GM23248 (cell line): Measurements from ENCODE around the gene KDM2B. TPM values are rescaled to one million over a fixed set of nuclear protein-coding genes. Genes with fewer than 3 reads are reported as not detected.

ENCODE experiments used
- DNase-seq: peaks from one replicate; pipeline ENCODE4 v3.0.0-alpha.2; 2015
- H2AFZ ChIP-seq: fragments of 200-600 bp; sonication (generic); 2 replicates; pipeline ENCODE4 v1.6.1; 2016; ENCODE audit warnings: antibody characterized with exemption
- H3F3A ChIP-seq: fragments of 200-600 bp; sonication (generic); 2 replicates; pipeline ENCODE4 v1.6.1; 2016; ENCODE audit warnings: mild to moderate bottlenecking, antibody characterized with exemption, mixed run types; ENCODE audit not compliant: insufficient read depth
- H3K27ac ChIP-seq: fragments of 200-600 bp; sonication (generic); 2 replicates; pipeline ENCODE4 v1.5.1; 2016; ENCODE audit warnings: mild to moderate bottlenecking
- H3K27me3 ChIP-seq: fragments of 200-600 bp; sonication (generic); replicated peaks from 2 replicates; pipeline ENCODE4 v1.6.1; 2016; ENCODE audit warnings: mild to moderate bottlenecking; ENCODE audit not compliant: insufficient read depth
- H3K36me3 ChIP-seq: fragments of 200-600 bp; sonication (generic); 2 replicates; pipeline ENCODE4 v1.6.1; 2016; ENCODE audit warnings: low read depth, mild to moderate bottlenecking
- H3K4me1 ChIP-seq: fragments of 200-600 bp; sonication (generic); 2 replicates; pipeline ENCODE4 v1.6.1; 2016; ENCODE audit warnings: mild to moderate bottlenecking; ENCODE audit not compliant: insufficient read depth
- H3K4me2 ChIP-seq: fragments of 200-600 bp; sonication (generic); one replicate; pipeline ENCODE4 v1.6.1; 2016; ENCODE audit warnings: mild to moderate bottlenecking; ENCODE audit not compliant: unreplicated experiment
- H3K4me3 ChIP-seq: fragments of 200-600 bp; sonication (generic); 2 replicates; pipeline ENCODE4 v1.5.1; 2016; ENCODE audit warnings: mild to moderate bottlenecking
- H3K79me2 ChIP-seq: fragments of 200-600 bp; sonication (generic); 2 replicates; pipeline ENCODE4 v1.6.1; 2016; ENCODE audit warnings: mild to moderate bottlenecking; ENCODE audit not compliant: insufficient read depth
- H3K9ac ChIP-seq: fragments of 200-600 bp; sonication (generic); 2 replicates; pipeline ENCODE4 v1.6.1; 2016; ENCODE audit warnings: mild to moderate bottlenecking
- H3K9me2 ChIP-seq: fragments of 200-600 bp; sonication (generic); 2 replicates; pipeline ENCODE4 v1.6.1; 2016; ENCODE audit warnings: mixed run types, mild to moderate bottlenecking, moderate library complexity; ENCODE audit not compliant: insufficient read depth
- H3K9me3 ChIP-seq: fragments of 200-600 bp; sonication (generic); one replicate; pipeline ENCODE4 v1.6.1; 2017; ENCODE audit warnings: low read depth
- H4K20me1 ChIP-seq: fragments of 200-600 bp; sonication (generic); 2 replicates; pipeline ENCODE4 v1.6.0; 2016; ENCODE audit not compliant: insufficient read depth
- EZH2 ChIP-seq: fragments of 200-600 bp; sonication (generic); IDR thresholded peaks from 2 replicates; pipeline ENCODE4 v1.6.1; 2018; ENCODE audit warnings: antibody characterized with exemption, mild to moderate bottlenecking; ENCODE audit not compliant: insufficient read depth, poor library complexity, severe bottlenecking
- EZH2phosphoT487 ChIP-seq: fragments of 200-600 bp; sonication (generic); IDR thresholded peaks from 2 replicates; pipeline ENCODE4 v1.6.1; 2018; ENCODE audit warnings: antibody characterized with exemption, moderate library complexity, mild to moderate bottlenecking, low read depth; ENCODE audit not compliant: insufficient read depth
- WGBS, 2 experiments: methylation state at CpG; one replicate each; pipeline ENCODE4 v1.1.6; 2015 to 2017; ENCODE audit warnings: low lambda C conversion rate in 2 of 2, low coverage in 1 of 2; ENCODE audit errors: missing lambda C conversion rate in 2 of 2; 5-methylcytosine and 5-hydroxymethylcytosine counted together
- in situ Hi-C: fragments of 300-500 bp; cut with MboI; formaldehyde crosslinking; loops from 2 replicates; pipeline ENCODE4 v1.15.0; 2020
- polyA plus RNA-seq: library from polyadenylated mRNA; unstranded; fragments of >200 nt; fragmentation: Nextera tagmentation; extraction: Ambion mirVana; gene quantifications from 2 replicates; pipeline ENCODE4 v1.2.1, GENCODE V29; 2016
- total RNA-seq: library from RNA; depleted of rRNA; stranded (reverse); fragments of >200 nt; shearing (Covaris generic); gene quantifications from 2 replicates; pipeline ENCODE4 v1.2.3, GENCODE V29; 2014

KDM2B gene
- total and polyA plus RNA-seq, 2 experiments from 2014 or later = 8.2 to 20.1 TPM

- no peak overlapping the region for H3K4me2 ChIP-seq
- no peaks in the 10 kb centered on the region for H3K4me1 ChIP-seq
- 90 to 98% methylated on average over 2 of the region's 2 CpGs for WGBS, 2 experiments
- H3K4me3 ChIP-seq = no peak overlapping the region
- no peak overlapping the region for H2AFZ ChIP-seq
- DNase-seq = no peak
- no peaks in the 10 kb centered on the region for H3K9me3 ChIP-seq
- no peak overlapping the region for H3K27ac ChIP-seq
- no peaks in the 10 kb centered on the region for H3K9me2 ChIP-seq
- H3K27me3 ChIP-seq = no peaks in the 10 kb centered on the region
- H3K36me3 ChIP-seq = no peaks in the 10 kb centered on the region
- no peaks in the 10 kb centered on the region for H3F3A ChIP-seq
- H4K20me1 ChIP-seq = no peaks in the 10 kb centered on the region
- H3K79me2 ChIP-seq = no peaks in the 10 kb centered on the region
- in situ Hi-C loops = no loop called here
- no peak overlapping the region for H3K9ac ChIP-seq
- TF ChIP-seq EZH2phosphoT487 (no peak), EZH2 (no peak)
Observed at GRCh38 chr12:121475279-121475678, 105.5 kb downstream of the KDM2B start.

- H3K4me1 ChIP-seq = no peaks in the 10 kb centered on the region
- 92 to 96% methylated on average over 7 of the region's 7 CpGs for WGBS, 2 experiments
- H3K4me2 ChIP-seq = no peak overlapping the region
- in situ Hi-C loops = no loop called here
- H3K27me3 ChIP-seq = no peaks in the 10 kb centered on the region
- no peaks in the 10 kb centered on the region for H4K20me1 ChIP-seq
- H2AFZ ChIP-seq = no peak overlapping the region
- no peak for DNase-seq
- no peak overlapping the region for H3K4me3 ChIP-seq
- no peaks in the 10 kb centered on the region for H3K9me3 ChIP-seq
- H3K36me3 ChIP-seq = no peaks in the 10 kb centered on the region
- H3K9me2 ChIP-seq = no peaks in the 10 kb centered on the region
- H3K9ac ChIP-seq = no peak overlapping the region
- H3F3A ChIP-seq = peaks cover 7% of the 10 kb centered on the region
- no peak overlapping the region for H3K27ac ChIP-seq
- no peaks in the 10 kb centered on the region for H3K79me2 ChIP-seq
- TF ChIP-seq EZH2 (no peak), EZH2phosphoT487 (no peak)
Observed at GRCh38 chr12:121472150-121472905, 108.5 kb downstream of the KDM2B start.

- peaks cover 7% of the 10 kb centered on the region for H3F3A ChIP-seq
- no peak overlapping the region for H2AFZ ChIP-seq
- whole genome bisulfite sequencing, 2 experiments = 68 to 76% methylated on average over 2 of the region's 2 CpGs
- no peaks in the 10 kb centered on the region for H3K9me2 ChIP-seq
- H3K36me3 ChIP-seq = no peaks in the 10 kb centered on the region
- H3K79me2 ChIP-seq = peaks cover 5% of the 10 kb centered on the region
- DNase-seq = no peak
- no peak overlapping the region for H3K9ac ChIP-seq
- in situ Hi-C loops = no loop called here
- no peak overlapping the region for H3K4me2 ChIP-seq
- no peaks in the 10 kb centered on the region for H3K9me3 ChIP-seq
- peaks cover 5% of the 10 kb centered on the region for H3K4me1 ChIP-seq
- H4K20me1 ChIP-seq = no peaks in the 10 kb centered on the region
- no peak overlapping the region for H3K27ac ChIP-seq
- no peaks in the 10 kb centered on the region for H3K27me3 ChIP-seq
- TF ChIP-seq EZH2 (no peak), EZH2phosphoT487 (no peak)
- no peak overlapping the region for H3K4me3 ChIP-seq
Observed at GRCh38 chr12:121470751-121471150, 110.1 kb downstream of the KDM2B start.

- no peak overlapping the region for H3K9ac ChIP-seq
- no peaks in the 10 kb centered on the region for H3K36me3 ChIP-seq
- H3K9me2 ChIP-seq = no peaks in the 10 kb centered on the region
- no peak overlapping the region for H3K4me3 ChIP-seq
- peaks cover 28% of the 10 kb centered on the region for H3K79me2 ChIP-seq
- in situ Hi-C loops = no loop called here
- H3F3A ChIP-seq = peaks cover 7% of the 10 kb centered on the region
- H3K4me2 ChIP-seq = no peak overlapping the region
- no peaks in the 10 kb centered on the region for H4K20me1 ChIP-seq
- DNase-seq = peak; percentile 60
- whole genome bisulfite sequencing, 2 experiments = 29 to 37% methylated on average over 4 of the region's 4 CpGs
- no peak overlapping the region for H2AFZ ChIP-seq
- TF ChIP-seq EZH2phosphoT487 = no peak
- no peak for TF ChIP-seq EZH2
- H3K9me3 ChIP-seq = no peaks in the 10 kb centered on the region
- H3K27me3 ChIP-seq = no peaks in the 10 kb centered on the region
- peaks cover 10% of the 10 kb centered on the region for H3K4me1 ChIP-seq
- H3K27ac ChIP-seq = no peak overlapping the region
Observed at GRCh38 chr12:121468499-121468801, 112.4 kb downstream of the KDM2B start.
